Colonic mucosa (tissue), 4 donors: ENCODE data around the gene PRRC2A. TPM values are rescaled to one million over a fixed set of nuclear protein-coding genes. Genes with fewer than 3 reads are reported as not detected.

Source experiments
- DNase-seq: peaks from one replicate; pipeline ENCODE4 v3.0.0-alpha.2; 2020
- H3K27ac ChIP-seq: fragments of 200-600 bp; one replicate; pipeline ENCODE4 v1.8.0; 2021
- H3K27me3 ChIP-seq: fragments of 200-600 bp; one replicate; pipeline ENCODE4 v1.8.0; 2021
- H3K36me3 ChIP-seq: fragments of 200-600 bp; one replicate; pipeline ENCODE4 v1.8.0; 2021
- H3K4me1 ChIP-seq: fragments of 200-600 bp; one replicate; pipeline ENCODE4 v1.8.0; 2021; ENCODE audit warnings: mild to moderate bottlenecking
- H3K4me3 ChIP-seq: fragments of 200-600 bp; one replicate; pipeline ENCODE4 v1.8.0; 2021
- H3K9ac ChIP-seq, 2 donors: one replicate each; pipeline ENCODE4 v1.7.0; 2013; ENCODE audit warnings: control low read depth in 2 of 2, low read depth in 2 of 2, low read length in 2 of 2
- H3K9me3 ChIP-seq: fragments of 200-600 bp; one replicate; pipeline ENCODE4 v1.8.0; 2021
- CTCF ChIP-seq: fragments of 200-600 bp; IDR thresholded peaks from one replicate; pipeline ENCODE4 v1.8.0; 2022; ENCODE audit warnings: antibody characterized with exemption, mild to moderate bottlenecking
- intact Hi-C: fragments of 100-400 bp; cut with DNase I; formaldehyde crosslinking; loops from one replicate; pipeline ENCODE4 v1.14.1; 2022
- total RNA-seq, 2 donors: library from RNA; stranded (reverse); fragmentation: NEBNext Ultra II Directional in 1 of 2; extraction: Animal tissue kit (Norgen Biotek cat#: 25700) in 1 of 2; gene quantifications; one replicate each; pipeline ENCODE4 v1.2.1, GENCODE V29; 2021
- donor health status: healthy.
- donor health status: DM: no; HTN: no; CAD: no.
- donor health status: DM: no; HTN: no; CAD: no.

The PRRC2A gene
- total RNA-seq, 2 donors from 2014 or later: 107 to 171 TPM

- no peak overlapping the region for H3K4me3 ChIP-seq
- H3K9ac ChIP-seq: no peak overlapping the region
- H3K4me1 ChIP-seq: no peaks in the 10 kb centered on the region
- no peaks in the 10 kb centered on the region for H3K36me3 ChIP-seq
- DNase-seq: no peak
- no peak overlapping the region for H3K27ac ChIP-seq
- no peaks in the 10 kb centered on the region for H3K27me3 ChIP-seq
- no peaks in the 10 kb centered on the region for H3K9me3 ChIP-seq
- intact Hi-C loops: no loop called here
- TF ChIP-seq CTCF: no peak
Observed at GRCh38 chr6:31609519-31610406, 10.8 kb upstream of the PRRC2A start.

- intact Hi-C loops: no loop called here
- H3K27ac ChIP-seq: no peak overlapping the region
- no peaks in the 10 kb centered on the region for H3K27me3 ChIP-seq
- no peak overlapping the region for H3K9ac ChIP-seq
- DNase-seq: no peak
- no peak overlapping the region for H3K4me3 ChIP-seq
- no peaks in the 10 kb centered on the region for H3K9me3 ChIP-seq
- no peak for TF ChIP-seq CTCF
- H3K4me1 ChIP-seq: no peaks in the 10 kb centered on the region
- H3K36me3 ChIP-seq: no peaks in the 10 kb centered on the region
Observed at GRCh38 chr6:31610968-31611367, 9.5 kb upstream of the PRRC2A start.

DNA sequence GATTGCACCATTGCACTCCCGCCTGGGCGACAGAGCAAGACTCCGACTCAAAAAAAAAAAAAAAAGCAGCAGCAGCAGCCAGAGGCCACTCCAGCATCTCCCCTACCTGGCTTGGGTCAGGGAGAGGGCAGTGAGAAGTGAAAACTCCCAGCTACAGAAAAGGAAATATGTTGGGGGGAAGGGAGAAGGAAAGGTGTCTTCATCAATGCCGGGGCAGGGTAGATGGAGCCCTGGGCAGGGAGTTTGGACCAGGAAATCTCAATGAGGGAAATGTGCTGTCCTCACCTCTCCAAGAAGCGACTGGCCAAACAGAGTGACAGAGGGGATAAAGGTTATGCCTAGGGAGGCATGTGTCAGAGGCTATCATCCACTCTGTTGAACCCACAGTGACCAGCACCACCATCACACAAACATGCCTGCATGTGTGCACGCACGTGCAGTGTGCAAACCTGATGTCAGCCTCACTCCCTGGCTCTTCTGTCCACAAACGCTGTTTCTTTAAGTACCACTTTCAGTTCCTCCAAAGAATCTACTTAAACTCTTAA is 6.4 kb upstream of the PRRC2A start:
- H3K4me1 ChIP-seq: no peaks in the 10 kb centered on the region
- H3K27ac ChIP-seq: no peak overlapping the region
- H3K27me3 ChIP-seq: no peaks in the 10 kb centered on the region
- intact Hi-C loops: no loop called here
- no peak overlapping the region for H3K9ac ChIP-seq
- H3K9me3 ChIP-seq: no peaks in the 10 kb centered on the region
- no peak overlapping the region for H3K4me3 ChIP-seq
- DNase-seq: no peak
- no peak for TF ChIP-seq CTCF
- H3K36me3 ChIP-seq: no peaks in the 10 kb centered on the region

GRCh38 chr6:31614684-31615578 is 5.6 kb upstream of the PRRC2A start, which contains the start of gene AIF1:
TSS of gene AIF1 (plus strand) at chr6:31615234. CDS start at chr6:31615330, 96 bp downstream.
- H3K4me1 ChIP-seq: no peaks in the 10 kb centered on the region
- DNase-seq: no peak
- H3K27me3 ChIP-seq: no peaks in the 10 kb centered on the region
- TF ChIP-seq CTCF: no peak
- no peak within 1 kb of the TSS for H3K4me3 ChIP-seq
- no peaks in the 10 kb centered on the region for H3K36me3 ChIP-seq
- peak within 1 kb of the TSS; percentile 32 for H3K27ac ChIP-seq
- intact Hi-C loops: no loop called here
- H3K9me3 ChIP-seq: no peaks in the 10 kb centered on the region
- peak within 1 kb of the TSS in 1 of 2 donors; percentile 44 for H3K9ac ChIP-seq

GRCh38 chr6:31615748-31616147 is 4.8 kb upstream of the PRRC2A start:
- Histone ChIP-seq H3K9me3 (no peaks in the 10 kb centered on the region), H3K27ac (peak overlapping the region; percentile 32), H3K27me3 (no peaks in the 10 kb centered on the region), H3K4me3 (no peak overlapping the region), H3K4me1 (no peaks in the 10 kb centered on the region), H3K9ac (no peak overlapping the region), H3K36me3 (no peaks in the 10 kb centered on the region)
- no peak for DNase-seq
- intact Hi-C loops: no loop called here
- TF ChIP-seq CTCF: no peak
